DMS53 treated with DMSO at 0.1 percent for 48 hours (cell line): ENCODE data around the gene PPP2R3A.
A peak's percentile ranks its signal among the peaks of the same experiment; 100 is the strongest.
"Not testable (repeated sequence)": the region's sequence is repeated elsewhere in the genome, so short reads cannot be mapped to it uniquely, and the experiment has no call there.

Experiments
- DNase-seq: peaks from one replicate; lab custom pipeline; 2025; ENCODE audit not compliant: unreplicated experiment; lab: John Stamatoyannopoulos, UW

The PPP2R3A gene

GRCh38 chr3:136078421-136079364 is 113.2 kb downstream of the PPP2R3A start:
- peak; percentile 25 for DNase-seq

GRCh38 chr3:136083641-136084382 is 118.3 kb downstream of the PPP2R3A start:
- not testable (repeated sequence) for DNase-seq

- DNase-seq = not testable (repeated sequence)
Measured at GRCh38 chr3:136085067-136085466, 119.5 kb downstream of the PPP2R3A start.

- DNase-seq = no peak
Measured at GRCh38 chr3:136093771-136094170, 128.2 kb downstream of the PPP2R3A start.

- no peak for DNase-seq
Measured at GRCh38 chr3:136105044-136105443, 139.5 kb downstream of the PPP2R3A start.

GRCh38 chr3:136106101-136106500 is 140.6 kb downstream of the PPP2R3A start:
- no peak for DNase-seq

GRCh38 chr3:136109499-136109898 is 144.0 kb downstream of the PPP2R3A start:
- DNase-seq = no peak

GRCh38 chr3:136110481-136110880 is 145.0 kb downstream of the PPP2R3A start:
- no peak for DNase-seq

- no peak for DNase-seq
Measured at GRCh38 chr3:136114421-136114820, 148.9 kb downstream of the PPP2R3A start.

- not testable (repeated sequence) for DNase-seq
Measured at GRCh38 chr3:136119332-136119731, 153.8 kb downstream of the PPP2R3A start.

- not testable (repeated sequence) for DNase-seq
Measured at GRCh38 chr3:136119783-136120182, 154.3 kb downstream of the PPP2R3A start.

GRCh38 chr3:136120373-136121348 is 155.1 kb downstream of the PPP2R3A start:
- no peak for DNase-seq

- DNase-seq = no peak
Measured at GRCh38 chr3:136122006-136122405, 156.5 kb downstream of the PPP2R3A start.

- not testable (repeated sequence) for DNase-seq
Measured at GRCh38 chr3:136131647-136132046, 166.1 kb downstream of the PPP2R3A start.

- no peak for DNase-seq
Measured at GRCh38 chr3:136134091-136134490, 168.6 kb downstream of the PPP2R3A start.

- DNase-seq = no peak
Measured at GRCh38 chr3:136135039-136135802, 169.7 kb downstream of the PPP2R3A start.

- DNase-seq = no peak
Measured at GRCh38 chr3:136136454-136136853, 170.9 kb downstream of the PPP2R3A start.

- DNase-seq = no peak
Measured at GRCh38 chr3:136141291-136141785, 175.8 kb downstream of the PPP2R3A start.

GRCh38 chr3:136141891-136142290 is 176.4 kb downstream of the PPP2R3A start:
- DNase-seq = no peak

- DNase-seq = peak; percentile 83
Measured at GRCh38 chr3:136142592-136142991, 177.1 kb downstream of the PPP2R3A start.
